ENCODE measurements around the gene RAB5A.

GRCh38 chr3:19959505-19959904, 12.6 kb downstream of the RAB5A start:
- no peak for TF ChIP-seq CTCF (conservative IDR thresholded peaks at IDR 0.05; ENCODE audit: low read depth, low read length)
- no peak for TF ChIP-seq EZH2 (IDR thresholded peaks at IDR 0.05; ENCODE audit: borderline replicate concordance, low read depth, low read length, poor library complexity, severe bottlenecking)
